SK-N-SH treated with all-trans-retinoic acid at 6 μM for 48 hours (cell line): ENCODE results near the gene ENTREP3.
"Not testable (repeated sequence)": the region's sequence is repeated elsewhere in the genome, so short reads cannot be mapped to it uniquely, and the experiment has no call there.

Experiments used
- ATAC-seq: fragments of 200-7000 bp; cut with Tn5 transposase; 3 replicates; pipeline ENCODE4 v1.9.1; 2020; ENCODE audit warnings: mild to moderate bottlenecking, moderate library complexity
- ARNTL ChIP-seq: fragments of 450-650 bp; formaldehyde crosslinking; IDR thresholded peaks from 2 replicates; pipeline ENCODE4 v1.5.0; 2020; ENCODE audit warnings: low read depth, mild to moderate bottlenecking, moderate library complexity, borderline replicate concordance
- BACH2 ChIP-seq: fragments of 250-450 bp; sonication (Bioruptor Pico); IDR thresholded peaks from 2 replicates; pipeline ENCODE4 v1.9.0; 2021; ENCODE audit warnings: mild to moderate bottlenecking, borderline replicate concordance
- ESRRG ChIP-seq: fragments of 250-450 bp; sonication (Bioruptor Pico); IDR thresholded peaks from 2 replicates; pipeline ENCODE4 v1.6.1; 2021; ENCODE audit warnings: mild to moderate bottlenecking
- GLIS3 ChIP-seq: fragments of 250-450 bp; sonication (Bioruptor Pico); IDR thresholded peaks from 2 replicates; pipeline ENCODE4 v1.5.0; 2020; ENCODE audit warnings: mild to moderate bottlenecking, moderate library complexity
- ISL1 ChIP-seq: fragments of 250-450 bp; sonication (Bioruptor Pico); IDR thresholded peaks from 2 replicates; pipeline ENCODE4 v2.1.2; 2022; ENCODE audit warnings: mild to moderate bottlenecking, moderate library complexity
- RARB ChIP-seq: fragments of 250-450 bp; sonication (Bioruptor Pico); IDR thresholded peaks from 2 replicates; pipeline ENCODE4 v1.8.0; 2021; ENCODE audit warnings: mild to moderate bottlenecking, moderate library complexity
- ZNF565 ChIP-seq: fragments of 450-650 bp; formaldehyde crosslinking; conservative IDR thresholded peaks from 2 replicates; pipeline ENCODE4 v1.5.0; 2020; ENCODE audit warnings: low read depth, mild to moderate bottlenecking, moderate library complexity
- ZNF70 ChIP-seq: fragments of 450-650 bp; formaldehyde crosslinking; IDR thresholded peaks from 2 replicates; pipeline ENCODE4 v1.5.0; 2020; ENCODE audit warnings: mild to moderate bottlenecking, moderate library complexity
- ZNF8 ChIP-seq: fragments of 450-650 bp; formaldehyde crosslinking; IDR thresholded peaks from 2 replicates; pipeline ENCODE4 v1.5.0; 2020; ENCODE audit warnings: mild to moderate bottlenecking, moderate library complexity
- TF ChIP-seq, protein P1 (sequence below): fragments of 250-450 bp; sonication (Bioruptor Pico); IDR thresholded peaks from 2 replicates; pipeline ENCODE4 v1.5.1; 2020; ENCODE audit warnings: low read depth, mild to moderate bottlenecking, moderate library complexity
- TF ChIP-seq, protein P2 (sequence below): fragments of 250-450 bp; sonication (Bioruptor Pico); IDR thresholded peaks from 2 replicates; pipeline ENCODE4 v1.8.0; 2021; ENCODE audit warnings: low read depth, mild to moderate bottlenecking, moderate library complexity, borderline replicate concordance
- TF ChIP-seq, protein P3 (sequence below): fragments of 250-450 bp; sonication (Bioruptor Pico); IDR thresholded peaks from 2 replicates; pipeline ENCODE4 v1.5.1; 2021; ENCODE audit warnings: mild to moderate bottlenecking, moderate library complexity

Gene ENTREP3

DNA sequence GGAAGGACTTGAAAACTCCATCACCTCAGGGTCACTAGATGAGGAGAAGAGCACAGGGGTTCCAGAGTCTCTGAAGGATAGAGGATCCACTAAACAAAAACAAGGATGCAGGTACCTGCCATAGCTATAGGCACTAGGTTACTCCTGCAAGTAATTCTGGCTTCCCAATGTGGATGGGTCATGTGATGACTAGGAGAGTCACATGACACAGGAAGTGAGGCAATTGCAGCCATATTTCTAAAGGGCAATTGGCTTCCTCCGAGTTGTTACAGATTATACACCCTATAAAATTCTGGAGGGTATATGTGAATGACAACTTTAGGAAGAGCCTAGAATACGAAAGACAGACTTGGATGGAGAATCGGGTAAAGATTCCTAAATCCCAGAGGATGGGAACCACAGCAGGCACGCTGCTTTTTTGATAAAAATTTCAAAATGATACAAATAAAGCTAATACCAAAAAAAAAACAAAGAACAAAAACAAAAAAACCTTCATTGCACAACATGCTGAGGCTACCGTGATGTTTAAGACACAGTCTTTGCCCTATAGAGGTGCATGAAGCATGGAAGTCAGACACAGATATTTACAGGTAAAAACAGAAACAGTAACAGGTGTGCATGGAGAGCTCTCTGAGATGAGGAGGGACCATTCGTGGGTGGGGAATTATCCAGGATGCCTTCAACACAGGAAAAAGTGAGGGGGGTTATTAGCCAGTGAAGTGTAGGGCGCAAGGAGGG, 36.3 kb downstream of the ENTREP3 start:
- ATAC-seq, result peak; percentile 76
- TF ChIP-seq ZNF70 (CRISPR knock-in tag) (no peak), RARB (CRISPR knock-in tag) (no peak), ISL1 (CRISPR knock-in tag) (no peak), ARNTL (CRISPR knock-in tag) (no peak), BACH2 (no peak), ZNF565 (CRISPR knock-in tag) (no peak), GLIS3 (no peak)
- TF ChIP-seq, protein P1, sequence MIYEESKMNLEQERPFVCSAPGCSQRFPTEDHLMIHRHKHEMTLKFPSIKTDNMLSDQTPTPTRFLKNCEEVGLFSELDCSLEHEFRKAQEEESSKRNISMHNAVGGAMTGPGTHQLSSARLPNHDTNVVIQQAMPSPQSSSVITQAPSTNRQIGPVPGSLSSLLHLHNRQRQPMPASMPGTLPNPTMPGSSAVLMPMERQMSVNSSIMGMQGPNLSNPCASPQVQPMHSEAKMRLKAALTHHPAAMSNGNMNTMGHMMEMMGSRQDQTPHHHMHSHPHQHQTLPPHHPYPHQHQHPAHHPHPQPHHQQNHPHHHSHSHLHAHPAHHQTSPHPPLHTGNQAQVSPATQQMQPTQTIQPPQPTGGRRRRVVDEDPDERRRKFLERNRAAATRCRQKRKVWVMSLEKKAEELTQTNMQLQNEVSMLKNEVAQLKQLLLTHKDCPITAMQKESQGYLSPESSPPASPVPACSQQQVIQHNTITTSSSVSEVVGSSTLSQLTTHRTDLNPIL (CRISPR knock-in tag), result no peak
- TF ChIP-seq, protein P2, sequence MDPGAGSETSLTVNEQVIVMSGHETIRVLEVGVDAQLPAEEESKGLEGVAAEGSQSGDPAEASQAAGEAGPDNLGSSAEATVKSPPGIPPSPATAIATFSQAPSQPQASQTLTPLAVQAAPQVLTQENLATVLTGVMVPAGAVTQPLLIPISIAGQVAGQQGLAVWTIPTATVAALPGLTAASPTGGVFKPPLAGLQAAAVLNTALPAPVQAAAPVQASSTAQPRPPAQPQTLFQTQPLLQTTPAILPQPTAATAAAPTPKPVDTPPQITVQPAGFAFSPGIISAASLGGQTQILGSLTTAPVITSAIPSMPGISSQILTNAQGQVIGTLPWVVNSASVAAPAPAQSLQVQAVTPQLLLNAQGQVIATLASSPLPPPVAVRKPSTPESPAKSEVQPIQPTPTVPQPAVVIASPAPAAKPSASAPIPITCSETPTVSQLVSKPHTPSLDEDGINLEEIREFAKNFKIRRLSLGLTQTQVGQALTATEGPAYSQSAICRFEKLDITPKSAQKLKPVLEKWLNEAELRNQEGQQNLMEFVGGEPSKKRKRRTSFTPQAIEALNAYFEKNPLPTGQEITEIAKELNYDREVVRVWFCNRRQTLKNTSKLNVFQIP (CRISPR knock-in tag), result no peak

DNA sequence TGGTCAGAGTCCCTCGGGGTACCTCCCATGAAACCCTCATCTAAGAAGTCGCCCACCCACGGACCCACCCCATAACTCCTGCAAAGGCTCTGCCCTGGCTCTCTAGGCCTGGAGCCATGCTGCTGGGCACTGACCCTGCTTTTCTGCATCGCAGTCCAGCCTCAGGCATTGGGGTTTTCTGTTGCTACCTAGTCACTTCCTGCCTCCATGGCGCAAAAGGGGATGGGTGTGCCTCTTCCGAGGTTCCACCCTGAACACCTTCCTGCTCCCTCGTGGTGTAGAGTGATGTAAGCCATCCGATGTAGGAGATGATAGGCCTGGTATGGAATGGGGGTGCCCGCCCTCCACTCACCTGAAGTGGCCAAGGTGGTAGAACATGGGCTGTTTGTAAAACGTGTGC, 40.6 kb downstream of the ENTREP3 start:
- ATAC-seq, result not testable (repeated sequence)

DNA sequence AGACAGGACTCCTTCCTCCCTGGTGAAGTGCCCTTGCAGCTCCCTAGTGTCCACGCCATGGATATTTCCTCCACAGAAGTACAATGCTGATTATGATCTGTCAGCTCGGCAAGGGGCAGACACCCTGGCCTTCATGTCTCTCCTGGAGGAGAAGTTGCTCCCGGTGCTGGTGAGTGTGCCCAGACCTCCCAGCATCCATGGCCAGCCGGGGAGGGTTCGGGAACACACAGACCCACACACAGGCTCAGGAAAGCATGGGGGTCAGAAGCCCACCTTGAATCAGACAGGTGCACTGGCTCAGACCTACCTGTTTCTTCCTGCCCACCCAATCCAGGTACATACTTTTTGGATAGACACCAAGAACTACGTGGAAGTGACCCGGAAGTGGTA, 43.2 kb downstream of the ENTREP3 start:
- ATAC-seq, result not testable (repeated sequence)

DNA sequence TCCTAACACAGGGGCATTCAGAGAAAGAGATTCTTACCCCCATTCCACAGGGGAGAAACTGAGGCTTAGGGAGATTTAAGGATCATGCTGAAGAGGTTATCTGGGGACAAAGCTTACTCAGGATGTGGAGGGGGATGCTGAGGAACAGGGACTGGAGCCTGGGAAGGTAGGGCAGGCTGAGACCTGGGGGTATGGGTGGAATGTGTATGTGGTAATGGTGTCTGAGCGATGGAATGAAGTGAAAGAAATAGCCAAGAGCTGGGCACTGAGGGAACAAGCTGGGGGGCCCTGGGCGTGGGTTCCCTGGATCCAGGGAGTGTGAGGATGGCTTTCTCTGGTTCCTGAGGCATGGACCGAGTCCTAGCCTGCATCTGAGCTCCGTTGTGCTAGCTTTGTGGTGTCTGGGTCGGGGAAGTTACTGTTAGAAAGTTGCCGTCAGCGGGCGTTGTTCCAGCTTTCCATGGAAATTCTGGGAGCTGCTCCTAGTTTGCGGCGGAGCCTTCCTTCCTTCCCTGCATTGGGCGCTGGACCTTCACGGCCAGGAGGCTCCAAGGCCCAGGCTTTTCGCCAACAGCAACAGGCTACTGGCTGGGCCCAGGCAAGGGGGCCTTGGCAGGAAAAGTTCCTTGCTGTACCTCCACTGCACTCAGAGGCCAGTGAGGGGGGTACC, 43.8 kb downstream of the ENTREP3 start:
- ATAC-seq, result not testable (repeated sequence)

DNA sequence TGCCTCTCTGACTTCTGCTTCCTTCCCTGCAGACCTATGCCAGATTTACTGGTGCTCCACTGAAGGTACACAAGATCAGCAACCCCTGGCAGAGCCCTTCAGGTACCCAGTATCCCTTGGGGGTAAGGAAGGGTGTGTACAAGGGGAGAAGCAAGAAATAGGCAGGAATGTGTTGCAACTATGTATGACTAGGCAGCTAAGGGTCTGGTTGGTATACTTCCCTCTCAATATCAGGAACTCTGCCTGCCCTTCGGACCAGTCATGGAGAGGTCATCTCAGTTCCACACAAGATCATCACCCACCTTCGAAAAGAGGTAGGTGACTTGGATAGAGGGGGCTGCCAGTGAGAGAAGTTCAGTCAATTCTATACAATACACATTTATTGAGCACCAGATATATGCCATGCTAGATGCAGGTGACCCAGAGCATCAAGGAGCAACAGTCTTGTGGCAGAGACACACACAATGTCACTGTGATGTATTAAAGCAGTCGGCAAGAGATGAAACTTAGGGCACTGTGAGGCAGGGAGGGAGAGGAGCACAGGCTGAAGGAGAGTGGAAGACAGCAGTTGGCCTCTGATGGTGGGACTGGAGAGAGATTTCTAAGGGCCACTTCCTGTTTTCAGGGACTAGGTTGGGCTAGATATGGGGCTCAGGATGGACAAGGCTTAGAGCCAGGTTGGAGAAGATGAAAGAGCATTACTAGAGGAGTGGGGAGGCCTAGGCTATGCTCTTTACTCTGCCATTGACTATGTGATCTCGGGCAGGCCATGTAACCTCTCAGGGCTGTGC, 44.8 kb downstream of the ENTREP3 start:
- ATAC-seq, result no peak

DNA sequence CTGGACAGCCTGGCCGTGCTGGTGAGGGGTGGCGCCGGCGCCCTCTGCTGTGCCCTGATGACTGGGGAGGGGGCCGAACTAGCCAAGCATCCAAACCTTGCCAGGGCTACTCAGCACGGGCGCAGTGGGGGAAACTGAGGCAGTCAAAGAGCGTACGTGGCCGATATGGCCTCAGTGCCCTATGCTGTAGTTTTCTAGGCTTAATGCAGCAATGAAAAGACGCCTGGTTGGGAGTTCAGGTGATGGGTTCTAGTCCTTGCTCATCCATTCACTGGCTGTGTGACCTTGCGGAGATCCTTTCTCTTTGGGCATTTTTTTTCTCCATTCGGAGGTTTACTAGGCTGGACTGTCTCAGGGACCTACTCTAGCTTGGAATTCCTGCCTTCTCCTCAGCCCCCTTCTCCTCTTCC, 46.0 kb downstream of the ENTREP3 start:
- ATAC-seq, result no peak
- TF ChIP-seq ZNF70 (CRISPR knock-in tag) (no peak), RARB (CRISPR knock-in tag) (peak; percentile 67; the same call in 1 of the 2 replicates), ISL1 (CRISPR knock-in tag) (no peak)

More for the DNA sequence above, 44.8 kb downstream of the ENTREP3 start:
- no peak for TF ChIP-seq ZNF8 (CRISPR knock-in tag)
- no peak for TF ChIP-seq ESRRG (CRISPR knock-in tag)
- TF ChIP-seq ZNF565 (CRISPR knock-in tag), result no peak

DNA sequence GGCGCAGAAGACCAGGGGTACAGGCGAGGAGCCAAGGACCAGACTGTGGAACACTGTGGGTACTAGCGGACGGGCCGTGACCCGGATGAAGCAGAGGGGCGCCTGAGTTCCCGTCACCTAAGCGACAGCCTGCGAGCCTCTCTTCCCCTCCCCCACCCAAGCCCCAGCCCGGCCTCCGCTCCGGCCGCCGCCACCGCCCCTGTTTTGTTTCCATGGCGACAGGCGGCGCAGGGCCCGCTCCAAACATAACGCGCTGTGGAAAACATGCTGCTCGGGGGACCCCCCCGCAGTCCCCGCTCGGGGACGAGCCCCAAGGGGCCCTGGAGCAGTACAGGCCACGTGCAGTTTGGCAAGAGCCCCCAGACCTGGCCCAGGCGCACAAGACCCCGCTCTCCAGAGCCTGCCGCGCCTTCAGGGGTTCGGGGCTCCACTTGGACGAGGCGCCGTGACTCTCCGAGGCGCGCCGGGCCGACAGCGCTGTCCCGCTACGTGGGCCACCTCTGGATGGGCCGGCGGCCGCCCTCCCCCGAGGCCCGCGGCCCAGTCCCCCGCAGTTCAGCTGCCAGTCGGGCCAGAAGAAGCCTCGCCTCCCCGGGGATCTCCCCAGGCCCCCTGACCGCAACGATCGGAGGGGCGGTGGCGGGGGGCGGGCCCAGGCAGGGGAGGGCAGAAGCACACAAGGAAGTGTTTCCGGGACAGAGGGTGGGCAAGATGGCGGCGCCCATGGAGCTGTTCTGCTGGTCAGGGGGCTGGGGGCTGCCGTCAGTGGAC, 46.6 kb downstream of the ENTREP3 start, which contains the start of gene MTX1:
MTX1 (plus strand) TSS at position 155 of the 771 bp plus-strand sequence; CDS start at position 265, 110 bp downstream.
- ATAC-seq, result peak; percentile 79
- TF ChIP-seq, protein P3, sequence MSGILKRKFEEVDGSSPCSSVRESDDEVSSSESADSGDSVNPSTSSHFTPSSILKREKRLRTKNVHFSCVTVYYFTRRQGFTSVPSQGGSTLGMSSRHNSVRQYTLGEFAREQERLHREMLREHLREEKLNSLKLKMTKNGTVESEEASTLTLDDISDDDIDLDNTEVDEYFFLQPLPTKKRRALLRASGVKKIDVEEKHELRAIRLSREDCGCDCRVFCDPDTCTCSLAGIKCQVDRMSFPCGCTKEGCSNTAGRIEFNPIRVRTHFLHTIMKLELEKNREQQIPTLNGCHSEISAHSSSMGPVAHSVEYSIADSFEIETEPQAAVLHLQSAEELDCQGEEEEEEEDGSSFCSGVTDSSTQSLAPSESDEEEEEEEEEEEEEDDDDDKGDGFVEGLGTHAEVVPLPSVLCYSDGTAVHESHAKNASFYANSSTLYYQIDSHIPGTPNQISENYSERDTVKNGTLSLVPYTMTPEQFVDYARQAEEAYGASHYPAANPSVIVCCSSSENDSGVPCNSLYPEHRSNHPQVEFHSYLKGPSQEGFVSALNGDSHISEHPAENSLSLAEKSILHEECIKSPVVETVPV (CRISPR knock-in tag), result no peak
- peak; percentile 81; the same call in 1 of the 2 replicates for TF ChIP-seq ARNTL (CRISPR knock-in tag)
